Measurements from ENCODE around the gene KCNQ1. TPM values are rescaled to one million over a fixed set of nuclear protein-coding genes. Genes with fewer than 3 reads are reported as not detected.

The KCNQ1 gene
- total and polyA plus RNA-seq, 2 donors (not counting 1 experiment from before 2014, with no cell fraction given): 21.5 to 28.8 TPM

DNA sequence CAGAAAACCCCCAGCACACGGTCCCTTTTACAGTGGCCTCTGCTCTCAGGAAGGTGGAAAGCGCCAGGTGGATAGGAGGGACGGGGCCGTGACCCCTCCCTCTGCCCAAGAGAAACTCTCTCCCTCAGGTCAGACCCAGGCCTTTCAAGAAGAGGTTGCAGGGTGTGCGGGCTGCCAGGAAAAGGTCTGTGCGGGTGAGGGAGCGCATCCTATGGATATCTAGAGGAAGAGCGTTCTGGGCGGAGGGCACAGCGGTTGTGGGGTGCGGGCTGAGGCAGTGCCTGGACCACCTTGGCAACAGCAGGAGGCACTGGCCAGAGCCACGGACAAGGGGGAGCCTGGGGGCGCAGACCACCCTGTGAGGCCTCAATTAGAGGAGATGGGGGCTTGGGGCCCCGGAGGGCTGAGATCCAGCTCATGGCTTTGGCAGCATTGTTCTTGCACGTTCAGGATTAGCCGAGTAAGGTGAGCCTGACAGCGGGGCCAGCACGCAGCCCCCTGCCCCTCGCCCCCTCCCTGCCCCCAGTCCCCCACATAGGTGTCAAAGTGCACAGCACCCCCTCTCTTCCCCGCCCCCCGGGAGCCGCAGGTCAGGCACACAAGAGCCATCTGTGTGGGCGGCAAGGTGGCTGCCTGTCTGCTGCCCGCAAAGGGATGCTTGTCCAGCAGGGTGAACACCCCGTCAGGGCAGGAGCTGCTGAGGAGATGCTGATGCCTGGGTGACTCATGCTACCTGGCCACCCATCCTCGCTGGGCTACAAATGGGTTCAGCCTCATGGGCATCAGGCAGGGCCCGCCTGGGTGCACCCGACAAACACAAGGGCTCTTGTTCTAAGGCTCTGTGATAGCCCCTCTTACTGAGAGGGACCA lies 347.8 kb downstream of the KCNQ1 start:
- Histone ChIP-seq H3K9ac (ENCODE audit: low read length) (peak overlapping the region; percentile 67), H4K20me1 (ENCODE audit: control insufficient read depth, insufficient read depth, low read length, poor library complexity, severe bottlenecking) (no peaks in the 10 kb centered on the region), H3K27ac (ENCODE audit: low read length in 2 of 2) (no peak overlapping the region), H3K4me1 (ENCODE audit: control insufficient read depth in 2 of 2, insufficient read depth in 2 of 2, low read length in 2 of 2) (no peaks in the 10 kb centered on the region), H3K36me3 (replicated peaks in 1 of 2; ENCODE audit: control extremely low read depth in 1 of 2, control insufficient read depth in 1 of 2, extremely low read depth in 1 of 2, insufficient read depth in 2 of 2, low read length in 1 of 2) (peaks cover 0 to 3% of the 10 kb centered on the region in 2 experiments), H3K4me3 (ENCODE audit: control extremely low read depth in 1 of 5, extremely low read depth in 1 of 5, insufficient read depth in 1 of 5, low read depth in 2 of 5, low read length in 4 of 5) (peak overlapping the region in 1 of 5 experiments; percentile 67), H2AFZ (ENCODE audit: insufficient read depth, low read depth, low read length, poor library complexity, severe bottlenecking) (peak overlapping the region; percentile 74), H3K9me3 (ENCODE audit: control extremely low read depth in 1 of 3, control insufficient read depth in 2 of 3, insufficient read depth in 1 of 3, low read length in 2 of 3) (peaks cover 0 to 15% (median 0%) of the 10 kb centered on the region in 3 donors), H3K79me2 (ENCODE audit: control insufficient read depth, insufficient read depth, low read length) (no peaks in the 10 kb centered on the region), H3K4me2 (replicated peaks; ENCODE audit: low read depth, low read length, poor library complexity, severe bottlenecking) (peak overlapping the region; percentile 71), H3K27me3 (replicated peaks in 1 of 4; ENCODE audit: control extremely low read depth in 1 of 4, control insufficient read depth in 3 of 4, insufficient read depth in 4 of 4, low read length in 3 of 4) (peaks cover 0 to 4% (median 0%) of the 10 kb centered on the region in 4 experiments)
- TF ChIP-seq, protein P1, sequence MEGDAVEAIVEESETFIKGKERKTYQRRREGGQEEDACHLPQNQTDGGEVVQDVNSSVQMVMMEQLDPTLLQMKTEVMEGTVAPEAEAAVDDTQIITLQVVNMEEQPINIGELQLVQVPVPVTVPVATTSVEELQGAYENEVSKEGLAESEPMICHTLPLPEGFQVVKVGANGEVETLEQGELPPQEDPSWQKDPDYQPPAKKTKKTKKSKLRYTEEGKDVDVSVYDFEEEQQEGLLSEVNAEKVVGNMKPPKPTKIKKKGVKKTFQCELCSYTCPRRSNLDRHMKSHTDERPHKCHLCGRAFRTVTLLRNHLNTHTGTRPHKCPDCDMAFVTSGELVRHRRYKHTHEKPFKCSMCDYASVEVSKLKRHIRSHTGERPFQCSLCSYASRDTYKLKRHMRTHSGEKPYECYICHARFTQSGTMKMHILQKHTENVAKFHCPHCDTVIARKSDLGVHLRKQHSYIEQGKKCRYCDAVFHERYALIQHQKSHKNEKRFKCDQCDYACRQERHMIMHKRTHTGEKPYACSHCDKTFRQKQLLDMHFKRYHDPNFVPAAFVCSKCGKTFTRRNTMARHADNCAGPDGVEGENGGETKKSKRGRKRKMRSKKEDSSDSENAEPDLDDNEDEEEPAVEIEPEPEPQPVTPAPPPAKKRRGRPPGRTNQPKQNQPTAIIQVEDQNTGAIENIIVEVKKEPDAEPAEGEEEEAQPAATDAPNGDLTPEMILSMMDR (IDR thresholded peaks at IDR 0.05): no peak
- no peak for TF ChIP-seq EZH2 (IDR thresholded peaks at IDR 0.05; ENCODE audit: borderline replicate concordance, insufficient read depth, low read depth, low read length, poor library complexity, severe bottlenecking)
- no peak for DNase-seq
- no peak overlapping the region for H3K27ac Mint-ChIP-seq
- H3K4me3 Mint-ChIP-seq: peak overlapping the region; percentile 77
- ChIA-PET CTCF (no interaction called here), POLR2A (no interaction called here)
- intact Hi-C loops (cut with micrococcal nuclease): no loop called here
- no peaks in the 10 kb centered on the region for H3K9me3 Mint-ChIP-seq (ENCODE audit: insufficient read depth)
- WGBS (ENCODE audit: insufficient coverage): 95% methylated on average over 19 of the region's 28 CpGs
- peaks cover 2% of the 10 kb centered on the region for H3K27me3 Mint-ChIP-seq
- no peak for ATAC-seq (ENCODE audit: low read depth)
- peaks cover 4% of the 10 kb centered on the region for H3K4me1 Mint-ChIP-seq

DNA sequence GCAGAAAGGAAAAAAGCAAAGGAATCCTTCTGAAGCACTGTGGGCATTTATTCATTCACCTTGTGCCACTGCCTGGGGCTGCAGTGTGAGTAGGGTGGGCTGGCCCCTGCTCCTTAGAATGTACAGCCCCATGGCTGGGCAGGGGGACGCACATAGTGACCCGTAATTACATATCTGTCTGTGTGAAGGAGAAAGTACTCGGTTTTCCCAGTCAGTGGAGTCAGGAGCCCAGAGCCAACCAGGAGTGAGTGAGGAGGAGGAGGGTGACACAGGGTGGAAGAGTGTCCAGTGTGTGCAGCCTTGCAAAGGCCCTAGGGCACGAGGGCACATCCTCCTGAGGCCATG lies 348.9 kb downstream of the KCNQ1 start:
- ATAC-seq (ENCODE audit: low read depth) (no peak), DNase-seq (no peak)
- Histone ChIP-seq H3K27me3 (replicated peaks in 1 of 4; ENCODE audit: control extremely low read depth in 1 of 4, control insufficient read depth in 3 of 4, insufficient read depth in 4 of 4, low read length in 3 of 4) (peaks cover 0 to 4% (median 0%) of the 10 kb centered on the region in 4 experiments), H3K79me2 (ENCODE audit: control insufficient read depth, insufficient read depth, low read length) (no peaks in the 10 kb centered on the region), H3K27ac (ENCODE audit: low read length in 2 of 2) (no peak overlapping the region), H3K4me3 (ENCODE audit: control extremely low read depth in 1 of 5, extremely low read depth in 1 of 5, insufficient read depth in 1 of 5, low read depth in 2 of 5, low read length in 4 of 5) (no peak overlapping the region), H2AFZ (ENCODE audit: insufficient read depth, low read depth, low read length, poor library complexity, severe bottlenecking) (no peak overlapping the region), H3K36me3 (replicated peaks in 1 of 2; ENCODE audit: control extremely low read depth in 1 of 2, control insufficient read depth in 1 of 2, extremely low read depth in 1 of 2, insufficient read depth in 2 of 2, low read length in 1 of 2) (peaks cover 0 to 3% of the 10 kb centered on the region in 2 experiments), H4K20me1 (ENCODE audit: control insufficient read depth, insufficient read depth, low read length, poor library complexity, severe bottlenecking) (no peaks in the 10 kb centered on the region), H3K4me1 (ENCODE audit: control insufficient read depth in 2 of 2, insufficient read depth in 2 of 2, low read length in 2 of 2) (no peaks in the 10 kb centered on the region), H3K4me2 (replicated peaks; ENCODE audit: low read depth, low read length, poor library complexity, severe bottlenecking) (no peak overlapping the region), H3K9me3 (ENCODE audit: control extremely low read depth in 1 of 3, control insufficient read depth in 2 of 3, insufficient read depth in 1 of 3, low read length in 2 of 3) (peaks cover 0 to 18% (median 0%) of the 10 kb centered on the region in 3 donors), H3K9ac (ENCODE audit: low read length) (no peak overlapping the region)
- TF ChIP-seq, protein P1 (IDR thresholded peaks at IDR 0.05): no peak
- no peak for TF ChIP-seq EZH2 (IDR thresholded peaks at IDR 0.05; ENCODE audit: borderline replicate concordance, insufficient read depth, low read depth, low read length, poor library complexity, severe bottlenecking)
- intact Hi-C loops (cut with micrococcal nuclease): no loop called here
- Mint-ChIP-seq H3K27ac (no peak overlapping the region), H3K4me1 (peaks cover 4% of the 10 kb centered on the region), H3K4me3 (no peak overlapping the region), H3K27me3 (peaks cover 2% of the 10 kb centered on the region), H3K9me3 (ENCODE audit: insufficient read depth) (no peaks in the 10 kb centered on the region)
- ChIA-PET CTCF (no interaction called here), POLR2A (no interaction called here)
- WGBS (ENCODE audit: insufficient coverage): 88% methylated on average over 4 of the region's 4 CpGs

Data from B cell (primary cell).